KOPT-K1 (cell line): ENCODE measurements around the gene MINDY4.

Source experiments
- H3K27ac ChIP-seq: fragments of 200-600 bp; sonication (generic); 2 replicates; pipeline ENCODE4 v1.5.1; 2016; ENCODE audit warnings: antibody characterized with exemption, mild to moderate bottlenecking, low read depth, low read length; ENCODE audit not compliant: poor library complexity, severe bottlenecking
- H3K36me3 ChIP-seq: fragments of 200-600 bp; sonication (generic); 2 replicates; pipeline ENCODE4 v1.5.1; 2017; ENCODE audit warnings: antibody characterized with exemption, mild to moderate bottlenecking, low read length, moderate library complexity; ENCODE audit not compliant: insufficient read depth
- H3K9me3 ChIP-seq: fragments of 200-600 bp; sonication (generic); 2 replicates; pipeline ENCODE4 v1.5.1; 2017; ENCODE audit warnings: antibody characterized with exemption, low read length, mild to moderate bottlenecking; ENCODE audit not compliant: insufficient read depth, poor library complexity, severe bottlenecking

The MINDY4 gene

DNA sequence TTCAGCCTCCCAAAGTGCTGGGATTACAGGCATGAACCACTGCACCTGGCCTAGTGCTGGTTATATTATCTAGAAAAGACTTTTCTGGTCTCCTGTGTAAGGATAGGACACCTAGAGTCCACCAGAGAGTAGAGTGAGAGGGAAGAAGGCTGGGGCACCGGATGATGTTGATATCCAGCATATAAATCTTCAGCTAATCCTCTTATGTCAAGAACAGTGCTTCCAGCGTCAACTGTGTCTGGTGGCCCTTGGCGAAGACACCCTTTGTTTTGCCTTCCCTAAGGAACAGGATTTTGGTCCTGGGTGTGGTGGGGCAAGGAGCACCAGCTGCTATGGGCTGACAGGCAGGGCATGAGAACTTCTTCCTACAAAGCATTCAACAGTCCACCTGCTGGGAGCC, 35.6 kb upstream of the MINDY4 start:
- Histone ChIP-seq H3K27ac (no peak overlapping the region), H3K36me3 (no peaks in the 10 kb centered on the region), H3K9me3 (no peaks in the 10 kb centered on the region)

GRCh38 chr7:30736291-30736690, 34.9 kb upstream of the MINDY4 start:
- no peaks in the 10 kb centered on the region for H3K9me3 ChIP-seq
- no peaks in the 10 kb centered on the region for H3K36me3 ChIP-seq
- H3K27ac ChIP-seq: no peak overlapping the region

DNA sequence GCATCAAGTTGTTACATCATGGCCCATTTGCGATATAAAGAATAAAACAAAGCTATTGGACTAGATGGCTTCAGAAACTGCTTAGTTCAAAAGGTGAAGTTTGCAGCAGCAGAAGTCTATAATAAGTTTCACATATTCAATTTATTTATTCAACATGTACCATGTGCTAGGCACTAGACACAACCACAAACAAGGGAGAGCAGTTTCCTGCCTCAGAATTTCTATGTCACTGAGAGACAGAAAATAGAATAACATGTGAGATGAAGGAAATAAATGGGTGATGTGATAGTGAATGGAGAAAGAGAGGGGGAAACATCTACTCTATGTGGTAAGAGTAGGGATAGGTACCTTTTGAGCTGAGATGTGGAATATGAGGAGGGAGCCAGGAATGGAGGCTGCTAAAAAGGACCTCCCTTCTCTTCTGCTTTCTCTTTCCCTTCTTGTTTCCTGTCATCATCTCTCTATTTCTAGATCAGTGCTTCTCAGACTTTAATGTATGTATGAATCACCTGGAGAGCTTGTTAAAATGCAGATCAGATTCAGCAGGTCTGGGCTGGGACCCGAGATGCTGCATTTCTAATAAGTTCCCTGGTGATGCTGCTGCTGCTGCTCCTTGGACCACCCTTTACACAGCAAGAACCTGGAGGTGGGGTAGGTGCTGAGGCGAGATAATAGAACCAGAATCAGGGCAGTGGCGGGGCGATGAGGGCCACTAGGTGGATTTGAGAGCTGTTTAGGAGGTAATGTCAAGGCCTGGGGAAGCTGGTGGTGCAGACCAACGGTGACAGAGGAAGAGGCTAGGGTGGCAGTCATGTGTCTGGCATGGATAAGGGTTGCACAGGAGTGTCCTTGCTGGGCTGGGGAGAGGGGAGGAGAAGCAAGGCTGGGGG, 32.9 kb upstream of the MINDY4 start:
- Histone ChIP-seq H3K9me3 (no peaks in the 10 kb centered on the region), H3K36me3 (no peaks in the 10 kb centered on the region)

GRCh38 chr7:30739691-30740090, 31.5 kb upstream of the MINDY4 start:
- no peaks in the 10 kb centered on the region for H3K9me3 ChIP-seq
- no peaks in the 10 kb centered on the region for H3K36me3 ChIP-seq
- no peak overlapping the region for H3K27ac ChIP-seq

More for the DNA sequence above, 32.9 kb upstream of the MINDY4 start:
- no peak overlapping the region for H3K27ac ChIP-seq

GRCh38 chr7:30740417-30741181, 30.6 kb upstream of the MINDY4 start:
- Histone ChIP-seq H3K36me3 (no peaks in the 10 kb centered on the region), H3K9me3 (no peaks in the 10 kb centered on the region), H3K27ac (no peak overlapping the region)

GRCh38 chr7:30741289-30741688, 29.9 kb upstream of the MINDY4 start:
- no peak overlapping the region for H3K27ac ChIP-seq
- no peaks in the 10 kb centered on the region for H3K9me3 ChIP-seq
- H3K36me3 ChIP-seq: no peaks in the 10 kb centered on the region

DNA sequence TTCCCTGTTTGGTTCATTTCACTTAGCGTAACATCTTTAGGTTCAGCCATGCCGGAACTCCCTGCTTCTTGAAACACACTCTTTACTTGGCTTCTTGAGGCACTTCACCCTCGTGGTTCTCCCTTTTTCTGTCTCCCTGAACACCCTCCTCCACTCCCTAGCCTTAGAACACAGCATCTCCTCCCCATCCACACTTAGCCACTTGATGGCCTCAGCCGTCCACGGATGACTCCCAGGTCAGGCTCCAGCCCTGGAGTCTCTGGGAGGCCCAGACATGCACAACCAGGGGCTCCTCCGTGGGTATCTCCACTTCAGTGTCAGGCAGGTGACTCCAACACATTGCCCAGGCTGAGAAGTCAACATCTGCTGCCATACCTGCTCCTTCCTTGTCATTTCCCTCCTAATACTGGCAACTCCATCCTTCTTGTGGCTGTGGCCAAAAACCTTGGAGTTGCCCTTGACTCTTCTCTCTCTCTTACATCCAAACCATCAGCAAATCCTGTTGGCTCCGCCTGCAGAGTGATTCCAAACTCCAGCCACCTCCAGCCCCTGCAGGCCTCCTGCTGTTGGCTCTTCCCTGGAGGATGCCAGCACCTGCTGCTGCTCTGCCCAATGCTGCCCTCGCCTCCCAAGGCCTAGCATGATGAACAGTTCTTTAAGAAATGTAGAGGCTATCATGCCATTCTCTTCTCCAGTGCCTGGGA, 27.7 kb upstream of the MINDY4 start:
- H3K36me3 ChIP-seq: no peaks in the 10 kb centered on the region
- no peaks in the 10 kb centered on the region for H3K9me3 ChIP-seq
- no peak overlapping the region for H3K27ac ChIP-seq

- Histone ChIP-seq H3K27ac (no peak overlapping the region), H3K9me3 (no peaks in the 10 kb centered on the region), H3K36me3 (no peaks in the 10 kb centered on the region)
These were observed 27.2 kb upstream of the MINDY4 start for GRCh38 chr7:30744075-30744417.

DNA sequence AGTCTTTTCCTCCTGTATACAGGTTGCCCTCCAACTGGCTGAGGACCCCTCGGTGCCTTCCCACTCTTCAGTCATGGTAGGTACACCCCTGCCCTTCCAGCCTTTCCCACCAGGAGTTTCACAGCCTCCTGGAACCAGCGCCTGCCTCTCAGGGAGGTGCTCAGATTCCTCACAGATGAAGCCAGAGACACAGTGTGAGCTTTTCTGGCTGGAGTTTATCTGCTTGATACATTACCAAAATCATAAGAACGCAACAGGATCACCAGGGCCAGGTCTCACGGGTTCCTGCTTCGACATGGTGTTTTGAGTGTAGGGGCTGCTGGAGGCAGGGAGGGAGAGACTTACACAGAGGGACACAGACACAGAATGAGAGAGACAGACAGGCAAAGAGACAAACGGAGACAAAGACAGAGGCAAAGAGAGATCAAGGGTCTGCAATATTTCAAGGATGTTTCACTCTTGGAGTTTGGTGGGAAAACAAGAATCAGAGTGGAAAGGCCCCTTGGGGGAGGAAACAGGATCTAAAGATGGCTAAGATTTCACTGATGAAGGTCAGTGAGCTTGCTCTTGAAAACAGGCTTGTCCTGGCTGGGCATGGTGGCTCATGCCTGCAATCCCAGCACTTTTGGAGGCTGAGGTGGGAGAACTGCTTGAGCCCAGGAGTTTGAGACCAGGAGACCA, 25.8 kb upstream of the MINDY4 start:
- no peaks in the 10 kb centered on the region for H3K9me3 ChIP-seq
- no peak overlapping the region for H3K27ac ChIP-seq
- no peaks in the 10 kb centered on the region for H3K36me3 ChIP-seq

DNA sequence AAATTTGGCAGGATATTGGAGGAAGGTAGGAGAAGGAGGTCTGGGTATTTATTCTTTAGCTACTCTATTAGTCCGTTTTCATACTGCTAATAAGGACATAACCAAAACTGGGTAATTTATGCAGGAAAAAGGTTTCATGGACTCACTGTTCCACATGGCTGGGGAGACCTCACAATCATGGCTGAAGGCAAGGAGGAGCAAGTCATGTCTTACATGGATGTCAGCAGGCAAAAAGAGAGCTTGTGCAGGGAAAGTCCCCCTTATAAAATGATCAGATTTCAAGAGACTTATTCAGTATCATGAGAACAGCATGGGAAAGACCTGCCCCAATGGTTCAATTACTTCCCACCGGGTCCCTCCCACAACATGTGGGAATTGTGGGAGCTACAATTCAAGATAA, 21.2 kb upstream of the MINDY4 start:
- Histone ChIP-seq H3K36me3 (no peaks in the 10 kb centered on the region), H3K27ac (no peak overlapping the region)

GRCh38 chr7:30750683-30751650, 20.2 kb upstream of the MINDY4 start:
- Histone ChIP-seq H3K9me3 (no peaks in the 10 kb centered on the region), H3K36me3 (no peaks in the 10 kb centered on the region), H3K27ac (no peak overlapping the region)

More for the DNA sequence above, 21.2 kb upstream of the MINDY4 start:
- no peaks in the 10 kb centered on the region for H3K9me3 ChIP-seq

GRCh38 chr7:30751696-30752273, 19.4 kb upstream of the MINDY4 start, which contains the start of gene INMT:
INMT (plus strand) TSS chr7:30752135; CDS start chr7:30752151, 16 bp downstream.
- Histone ChIP-seq H3K9me3 (no peaks in the 10 kb centered on the region), H3K27ac (no peak within 1 kb of the TSS), H3K36me3 (no peaks in the 10 kb centered on the region)

- H3K9me3 ChIP-seq: no peaks in the 10 kb centered on the region
- H3K27ac ChIP-seq: no peak overlapping the region
These were observed 18.7 kb upstream of the MINDY4 start for GRCh38 chr7:30752484-30752883.

More at GRCh38 chr7:30752484-30752883, 18.7 kb upstream of the MINDY4 start:
- H3K36me3 ChIP-seq: no peaks in the 10 kb centered on the region
